Measurements from ENCODE around the gene KCNG2. TPM values are rescaled to one million over a fixed set of nuclear protein-coding genes. Genes with fewer than 3 reads are reported as not detected.

KCNG2 gene
- total RNA-seq, 3 donors from 2014 or later (not counting 1 experiment from before 2014, with no cell fraction given), result not detected

- H3K4me1 Mint-ChIP-seq, result no peaks in the 10 kb centered on the region
- no peak overlapping the region for H3K27ac Mint-ChIP-seq
- Histone ChIP-seq H3K36me3 (ENCODE audit: control insufficient read depth, insufficient read depth, low read length) (no peaks in the 10 kb centered on the region), H3K27ac (ENCODE audit: low read length) (no peak overlapping the region), H3K4me1 (ENCODE audit: control insufficient read depth, insufficient read depth, low read length) (no peaks in the 10 kb centered on the region), H3K9me3 (ENCODE audit: control insufficient read depth, insufficient read depth, low read length) (no peaks in the 10 kb centered on the region), H3K4me3 (ENCODE audit: low read length) (no peak overlapping the region), H3K27me3 (ENCODE audit: control insufficient read depth, insufficient read depth, low read length) (no peaks in the 10 kb centered on the region)
- WGBS (ENCODE audit: insufficient coverage), result 88% methylated on average over 8 of the region's 8 CpGs
- no peak for TF ChIP-seq CTCF (IDR thresholded peaks at IDR 0.05)
- ATAC-seq (no peak), DNase-seq (no peak)
- no peaks in the 10 kb centered on the region for H3K9me3 Mint-ChIP-seq
- intact Hi-C loops (cut with micrococcal nuclease), result no loop called here
- peaks cover 6 to 17% of the 10 kb centered on the region in 2 donors for H3K27me3 Mint-ChIP-seq (ENCODE audit: low read depth in 2 of 2)
- H3K4me3 Mint-ChIP-seq, result no peak overlapping the region
- no peaks in the 10 kb centered on the region for H3K36me3 Mint-ChIP-seq
Measured at GRCh38 chr18:79780547-79780946, 17.2 kb upstream of the KCNG2 start.

GRCh38 chr18:79781331-79781941 lies 16.3 kb upstream of the KCNG2 start:
- ATAC-seq (no peak), DNase-seq (no peak)
- Mint-ChIP-seq H3K4me3 (no peak overlapping the region), H3K4me1 (no peaks in the 10 kb centered on the region), H3K36me3 (no peaks in the 10 kb centered on the region), H3K9me3 (no peaks in the 10 kb centered on the region), H3K27me3 (ENCODE audit: low read depth in 2 of 2) (peaks cover 8 to 19% of the 10 kb centered on the region in 2 donors), H3K27ac (no peak overlapping the region)
- Histone ChIP-seq H3K4me1 (ENCODE audit: control insufficient read depth, insufficient read depth, low read length) (no peaks in the 10 kb centered on the region), H3K27ac (ENCODE audit: low read length) (no peak overlapping the region), H3K9me3 (ENCODE audit: control insufficient read depth, insufficient read depth, low read length) (no peaks in the 10 kb centered on the region), H3K4me3 (ENCODE audit: low read length) (no peak overlapping the region), H3K27me3 (ENCODE audit: control insufficient read depth, insufficient read depth, low read length) (peaks cover 2% of the 10 kb centered on the region), H3K36me3 (ENCODE audit: control insufficient read depth, insufficient read depth, low read length) (no peaks in the 10 kb centered on the region)
- no peak for TF ChIP-seq CTCF (IDR thresholded peaks at IDR 0.05)
- intact Hi-C loops (cut with micrococcal nuclease), result no loop called here
- 84% methylated on average over 17 of the region's 17 CpGs for WGBS (ENCODE audit: insufficient coverage)

GRCh38 chr18:79782566-79783308 lies 15.0 kb upstream of the KCNG2 start:
- Histone ChIP-seq H3K4me1 (ENCODE audit: control insufficient read depth, insufficient read depth, low read length) (no peaks in the 10 kb centered on the region), H3K27ac (ENCODE audit: low read length) (no peak overlapping the region), H3K4me3 (ENCODE audit: low read length) (no peak overlapping the region), H3K9me3 (ENCODE audit: control insufficient read depth, insufficient read depth, low read length) (no peaks in the 10 kb centered on the region), H3K27me3 (ENCODE audit: control insufficient read depth, insufficient read depth, low read length) (peaks cover 12% of the 10 kb centered on the region), H3K36me3 (ENCODE audit: control insufficient read depth, insufficient read depth, low read length) (no peaks in the 10 kb centered on the region)
- ATAC-seq, result no peak
- H3K4me3 Mint-ChIP-seq, result no peak overlapping the region
- no peaks in the 10 kb centered on the region for H3K9me3 Mint-ChIP-seq
- H3K27ac Mint-ChIP-seq, result no peak overlapping the region
- 91% methylated on average over 43 of the region's 43 CpGs for WGBS (ENCODE audit: insufficient coverage)
- H3K36me3 Mint-ChIP-seq, result no peaks in the 10 kb centered on the region
- no peak for TF ChIP-seq CTCF (IDR thresholded peaks at IDR 0.05)
- H3K27me3 Mint-ChIP-seq (ENCODE audit: low read depth in 2 of 2), result peaks cover 18 to 19% of the 10 kb centered on the region in 2 donors
- no peak for DNase-seq
- no peaks in the 10 kb centered on the region for H3K4me1 Mint-ChIP-seq
- intact Hi-C loops (cut with micrococcal nuclease), result no loop called here

Measured in natural killer cell (primary cell).